HG03558 (cell line): ENCODE results near the gene CLIC2.
"Not testable (repeated sequence)": the region's sequence is repeated elsewhere in the genome, so short reads cannot be mapped to it uniquely, and the experiment has no call there.

Experiments used
- ATAC-seq: cut with Tn5 transposase; IDR thresholded peaks from one replicate; pipeline ENCODE4 v1.9.1; 2021; ENCODE audit warnings: moderate number of reproducible peaks; ENCODE audit not compliant: unreplicated experiment; ENCODE audit errors: extremely low read depth

CLIC2 gene

GRCh38 chrX:155334486-155335336, at the start of gene CLIC2:
Gene CLIC2 (minus strand): TSS chrX:155334614. CDS start chrX:155334427, 187 bp downstream.
- peak; percentile 56 for ATAC-seq

DNA sequence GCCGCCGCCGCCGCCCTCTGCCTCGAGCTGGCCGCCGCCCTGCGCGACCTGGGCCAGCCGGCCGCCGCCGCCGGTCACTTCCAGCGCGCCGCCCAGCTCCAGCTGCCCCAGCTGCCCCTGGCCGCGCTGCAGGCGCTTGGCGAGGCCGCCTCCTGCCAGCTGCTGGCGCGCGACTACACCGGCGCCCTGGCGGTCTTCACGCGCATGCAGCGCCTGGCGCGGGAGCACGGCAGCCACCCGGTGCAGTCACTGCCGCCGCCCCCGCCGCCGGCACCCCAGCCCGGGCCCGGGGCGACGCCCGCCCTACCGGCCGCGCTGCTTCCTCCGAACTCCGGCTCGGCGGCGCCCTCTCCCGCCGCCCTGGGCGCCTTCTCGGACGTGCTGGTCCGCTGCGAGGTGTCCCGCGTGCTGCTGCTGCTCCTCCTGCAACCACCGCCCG, 48.1 kb upstream of the CLIC2 start:
- peak; percentile 25 for ATAC-seq

GRCh38 chrX:155381843-155382528, 47.6 kb upstream of the CLIC2 start, which contains the start of gene F8A2:
Gene F8A2 (plus strand): TSS chrX:155382095. CDS start chrX:155382115, 20 bp downstream.
- ATAC-seq: peak; percentile 59

GRCh38 chrX:155379802-155380201, 45.4 kb upstream of the CLIC2 start:
- ATAC-seq: not testable (repeated sequence)

DNA sequence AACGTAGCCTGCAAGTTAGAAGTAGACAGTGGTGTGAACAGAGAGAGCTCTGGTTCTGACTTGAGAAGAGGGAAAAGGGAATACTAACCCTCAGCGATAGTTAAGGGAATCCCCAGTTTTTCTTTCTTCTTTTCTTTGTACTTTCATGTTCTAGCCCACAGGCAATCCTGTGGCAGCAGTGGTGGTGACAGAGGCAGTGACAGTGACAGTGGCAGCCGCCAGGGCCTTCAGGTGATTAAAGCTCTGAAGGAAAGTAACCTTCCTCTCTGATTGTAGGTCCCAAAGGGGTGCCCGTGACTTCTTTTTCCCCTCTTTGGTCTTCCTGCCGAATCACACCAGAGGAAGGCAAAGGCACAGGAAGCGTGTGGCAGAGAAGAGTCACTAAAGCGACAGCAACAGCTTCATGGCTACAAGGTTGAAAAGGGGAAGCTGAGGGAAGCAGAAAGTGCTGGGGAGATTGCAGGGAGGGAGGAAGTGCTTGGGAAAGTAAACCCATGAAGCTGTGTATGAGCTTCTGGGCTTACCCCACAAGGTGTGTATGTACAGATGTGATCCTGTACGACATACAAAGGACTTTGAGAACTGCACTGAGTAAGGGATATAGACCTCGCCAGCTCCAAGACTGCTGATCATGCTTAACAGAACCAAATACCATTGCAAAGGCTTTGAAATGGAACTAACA, 39.5 kb upstream of the CLIC2 start:
- peak; percentile 55 for ATAC-seq

DNA sequence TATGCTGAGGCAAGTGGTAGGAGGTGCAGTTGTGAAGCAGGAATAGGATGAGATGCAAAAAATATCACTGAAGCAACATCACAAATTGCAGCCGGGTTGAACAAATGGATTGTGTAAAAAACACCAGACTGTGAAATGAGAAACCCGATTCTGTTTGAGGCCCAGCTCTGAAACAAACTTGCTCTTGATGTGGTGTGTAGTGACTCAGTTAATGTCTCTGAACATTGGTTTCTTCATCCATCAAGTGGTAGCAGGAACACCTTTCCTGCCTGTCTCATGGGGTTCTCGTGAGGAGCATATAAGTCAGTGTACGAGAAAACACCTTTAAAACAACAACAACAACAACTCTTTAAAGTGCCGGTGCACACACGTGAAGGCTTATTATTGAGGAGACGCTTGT, 29.3 kb upstream of the CLIC2 start:
- not testable (repeated sequence) for ATAC-seq

GRCh38 chrX:155349448-155349847, 15.0 kb upstream of the CLIC2 start:
- not testable (repeated sequence) for ATAC-seq

DNA sequence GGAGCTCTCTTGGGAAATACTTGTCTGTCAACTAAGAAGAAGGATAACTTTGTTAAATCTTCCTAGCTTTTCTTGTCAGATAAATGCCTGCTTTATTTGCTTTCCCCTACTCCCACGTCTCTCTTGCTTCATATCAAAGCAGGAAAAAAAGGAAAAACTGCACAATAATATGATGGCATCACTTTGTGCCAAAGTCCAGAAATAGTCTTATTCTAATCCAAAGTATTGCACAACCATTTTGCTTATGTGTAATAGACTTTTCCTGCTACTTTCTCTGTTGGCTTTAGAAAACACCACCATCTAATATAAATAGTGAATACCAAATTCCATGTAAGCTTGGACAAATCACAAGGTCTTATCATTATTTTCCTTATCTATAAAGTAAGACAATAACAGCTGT, 11.3 kb upstream of the CLIC2 start:
- ATAC-seq: not testable (repeated sequence)

GRCh38 chrX:155335337-155335712, 911 bp upstream of the CLIC2 start:
- ATAC-seq: not testable (repeated sequence)

DNA sequence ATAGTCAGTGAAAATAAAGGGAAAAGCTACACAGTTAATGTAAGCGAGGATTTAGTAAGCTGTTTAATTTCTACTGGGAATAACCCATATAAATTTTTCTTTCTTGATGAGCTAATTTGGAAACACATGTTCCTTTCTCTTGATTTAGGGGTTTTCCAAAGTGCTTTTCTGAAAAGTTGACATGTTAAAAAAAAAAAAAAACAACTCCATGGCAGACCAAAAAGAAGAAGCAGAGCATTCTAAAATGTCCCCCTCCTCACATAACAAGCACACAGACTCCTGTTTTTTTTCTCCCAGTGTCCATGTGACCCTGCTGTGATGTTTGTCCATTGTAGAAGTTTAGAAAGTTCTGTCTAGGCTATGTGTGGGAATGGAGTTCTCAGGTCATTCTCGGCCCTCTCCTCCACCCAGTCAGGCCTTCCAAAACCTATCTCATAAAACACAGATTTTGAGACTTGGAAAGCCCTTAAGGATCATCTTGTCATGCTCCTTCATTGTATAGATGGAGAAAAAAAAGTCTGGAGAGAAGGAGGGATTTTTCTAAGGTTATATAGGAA, 792 bp downstream of the CLIC2 start:
- no peak for ATAC-seq

DNA sequence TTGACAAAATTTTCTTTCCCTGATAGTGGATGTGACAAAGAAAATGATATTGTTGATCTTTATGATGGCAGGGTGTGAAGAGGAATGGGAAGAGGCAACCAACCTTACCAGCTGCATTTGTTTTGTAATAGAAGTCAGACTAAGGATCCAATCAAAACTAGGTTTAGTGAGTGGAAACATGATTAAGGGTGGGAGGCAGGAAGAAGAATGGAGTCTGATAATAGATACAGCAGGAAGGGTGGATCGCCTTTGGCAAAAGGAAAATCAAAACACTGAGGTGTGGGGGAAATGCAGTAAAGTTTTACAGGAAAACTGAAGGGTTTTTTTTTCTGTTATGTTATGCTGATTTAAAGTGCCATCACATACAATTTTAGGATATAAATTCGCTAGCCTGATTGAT, 3.4 kb downstream of the CLIC2 start:
- no peak for ATAC-seq

- ATAC-seq: no peak
These were observed 5.1 kb downstream of the CLIC2 start for GRCh38 chrX:155329293-155329692.

GRCh38 chrX:155326610-155327009, 7.8 kb downstream of the CLIC2 start:
- ATAC-seq: no peak

GRCh38 chrX:155314260-155314659, 20.2 kb downstream of the CLIC2 start:
- ATAC-seq: no peak

- no peak for ATAC-seq
These were observed 20.6 kb downstream of the CLIC2 start for GRCh38 chrX:155313766-155314165.

DNA sequence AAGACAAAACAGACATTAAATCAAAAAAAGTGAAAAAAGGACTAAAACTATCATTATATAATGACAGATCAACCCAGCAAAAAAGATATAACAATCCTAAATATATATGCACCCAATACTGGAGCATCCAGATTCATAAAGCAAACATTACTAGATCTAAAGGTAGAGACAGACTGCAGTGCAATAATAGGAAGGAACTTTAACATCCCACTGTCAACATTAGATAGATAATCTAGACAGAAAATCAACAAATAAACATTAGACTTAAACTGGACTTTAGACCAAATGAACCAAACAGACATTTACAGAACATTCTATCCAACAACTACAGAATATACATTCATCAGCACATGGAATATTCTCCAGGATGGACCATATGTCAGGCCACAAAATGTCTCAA, 40.6 kb downstream of the CLIC2 start:
- ATAC-seq: no peak

DNA sequence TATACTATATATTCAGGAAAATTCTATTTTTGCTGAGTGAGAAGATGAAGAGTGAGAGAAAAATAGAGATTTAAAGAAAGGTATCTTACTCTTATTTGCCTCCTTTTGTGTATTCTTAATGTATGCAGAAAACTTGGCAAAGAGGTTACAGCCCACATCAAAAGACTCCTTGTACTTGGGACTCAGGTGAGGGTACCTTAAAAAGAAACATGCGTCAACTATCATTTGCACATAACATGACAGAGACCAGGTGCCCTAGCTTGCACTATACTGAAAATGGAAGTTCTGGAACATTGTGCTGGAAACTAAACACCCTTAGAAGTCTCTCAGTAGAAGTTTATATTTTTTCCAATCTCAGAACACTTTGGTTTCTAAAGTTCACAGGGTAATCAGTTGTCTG, 54.5 kb downstream of the CLIC2 start:
- no peak for ATAC-seq

DNA sequence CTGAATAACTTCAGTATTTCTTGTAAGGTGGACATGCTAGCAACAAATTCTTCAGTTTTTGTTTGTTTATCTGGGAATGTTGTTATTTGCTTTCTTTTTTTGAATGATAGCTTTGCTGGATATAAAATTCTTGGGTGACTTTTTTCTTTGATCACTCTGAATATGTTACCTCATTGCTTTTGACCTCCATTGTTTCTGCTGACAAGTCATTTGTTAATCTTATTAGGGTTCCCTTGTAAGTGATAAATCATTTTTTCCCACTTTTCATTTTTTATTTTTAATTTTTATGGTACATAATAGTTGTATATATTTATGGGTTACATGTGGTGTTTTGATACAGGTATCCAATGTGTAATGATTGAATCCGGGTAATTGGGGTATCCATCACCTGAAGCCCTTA, 63.4 kb downstream of the CLIC2 start:
- ATAC-seq: no peak

DNA sequence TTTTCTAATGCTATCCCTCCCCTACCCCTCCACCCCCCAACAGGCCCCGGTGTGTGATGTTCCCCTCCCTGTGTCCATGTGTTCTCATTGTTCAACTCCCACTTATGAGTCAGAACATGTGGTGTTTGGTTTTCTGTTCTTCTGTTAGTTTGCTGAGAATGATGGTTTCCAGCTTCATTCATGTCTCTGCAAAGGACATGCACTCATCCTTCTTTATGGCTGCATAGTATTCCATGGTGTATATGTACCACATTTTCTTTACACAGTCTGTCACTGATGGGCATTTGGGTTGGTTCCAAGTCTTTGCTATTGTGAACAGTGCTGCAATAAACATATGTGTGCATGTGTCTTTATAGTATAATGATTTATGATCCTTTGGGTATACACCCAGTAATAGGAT, 66.4 kb downstream of the CLIC2 start:
- not testable (repeated sequence) for ATAC-seq

- no peak for ATAC-seq
These were observed 68.0 kb downstream of the CLIC2 start for GRCh38 chrX:155266439-155266838.
